RWPE1 (cell line): Measurements from ENCODE around the gene CYP27C1.
A peak's percentile ranks its signal among the peaks of the same experiment; 100 is the strongest.

Experiments
- CTCF ChIA-PET: fragments of 350-600 bp; sonication (Branson Sonifier 250); formaldehyde crosslinking; extraction: SDS; loops from one replicate; lab custom pipeline; 2021; lab: Yijun Ruan, JAX
- POLR2A ChIA-PET: fragments of 400-600 bp; formaldehyde crosslinking; extraction: SDS; loops from one replicate; lab custom pipeline; 2020; ENCODE audit warnings: antibody characterized with exemption; ENCODE audit not compliant: low non-redundant PET; lab: Yijun Ruan, JAX
- DNase-seq: peaks from one replicate; pipeline ENCODE4 v3.0.0; 2012; ENCODE audit warnings: low spot score
- H3K27ac ChIP-seq: fragments of 450-650 bp; 2 replicates; pipeline ENCODE4 v1.5.1; 2017
- TF ChIP-seq, protein P1 (sequence below): fragments of 450-650 bp; conservative IDR thresholded peaks from 2 replicates; pipeline ENCODE4 v1.5.1; 2017; ENCODE audit warnings: low read depth, mild to moderate bottlenecking

The CYP27C1 gene

DNA sequence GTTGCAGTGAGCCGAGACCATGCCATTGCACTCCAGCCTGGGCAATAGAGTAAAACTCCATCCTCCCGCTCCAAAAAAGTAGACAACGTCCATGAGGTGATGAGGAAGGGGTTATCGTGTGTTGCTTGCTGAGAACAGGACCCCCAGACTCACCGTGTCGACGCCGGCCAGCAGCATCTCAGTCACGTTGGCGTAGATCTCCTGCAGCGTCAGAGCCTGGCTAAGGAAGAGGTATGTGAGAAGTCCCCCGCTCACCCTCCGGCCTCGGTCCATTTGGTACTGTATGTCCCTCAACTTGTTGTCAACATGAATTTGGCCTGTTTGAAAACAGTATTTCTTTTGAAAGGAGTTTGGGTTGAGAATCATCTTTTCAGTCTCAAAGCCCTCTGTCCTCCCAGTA lies 20.9 kb downstream of the CYP27C1 start:
- CTCF ChIA-PET, result interaction anchor here (0.8 kb wide), 1 partner anchor 18 kb away, joined by 3 read pairs; no protein-coding TSS in a partner anchor
- no peak for DNase-seq
- no peak overlapping the region for H3K27ac ChIP-seq
- POLR2A ChIA-PET, result no interaction called here
- TF ChIP-seq, protein P1, sequence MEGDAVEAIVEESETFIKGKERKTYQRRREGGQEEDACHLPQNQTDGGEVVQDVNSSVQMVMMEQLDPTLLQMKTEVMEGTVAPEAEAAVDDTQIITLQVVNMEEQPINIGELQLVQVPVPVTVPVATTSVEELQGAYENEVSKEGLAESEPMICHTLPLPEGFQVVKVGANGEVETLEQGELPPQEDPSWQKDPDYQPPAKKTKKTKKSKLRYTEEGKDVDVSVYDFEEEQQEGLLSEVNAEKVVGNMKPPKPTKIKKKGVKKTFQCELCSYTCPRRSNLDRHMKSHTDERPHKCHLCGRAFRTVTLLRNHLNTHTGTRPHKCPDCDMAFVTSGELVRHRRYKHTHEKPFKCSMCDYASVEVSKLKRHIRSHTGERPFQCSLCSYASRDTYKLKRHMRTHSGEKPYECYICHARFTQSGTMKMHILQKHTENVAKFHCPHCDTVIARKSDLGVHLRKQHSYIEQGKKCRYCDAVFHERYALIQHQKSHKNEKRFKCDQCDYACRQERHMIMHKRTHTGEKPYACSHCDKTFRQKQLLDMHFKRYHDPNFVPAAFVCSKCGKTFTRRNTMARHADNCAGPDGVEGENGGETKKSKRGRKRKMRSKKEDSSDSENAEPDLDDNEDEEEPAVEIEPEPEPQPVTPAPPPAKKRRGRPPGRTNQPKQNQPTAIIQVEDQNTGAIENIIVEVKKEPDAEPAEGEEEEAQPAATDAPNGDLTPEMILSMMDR, result no peak

DNA sequence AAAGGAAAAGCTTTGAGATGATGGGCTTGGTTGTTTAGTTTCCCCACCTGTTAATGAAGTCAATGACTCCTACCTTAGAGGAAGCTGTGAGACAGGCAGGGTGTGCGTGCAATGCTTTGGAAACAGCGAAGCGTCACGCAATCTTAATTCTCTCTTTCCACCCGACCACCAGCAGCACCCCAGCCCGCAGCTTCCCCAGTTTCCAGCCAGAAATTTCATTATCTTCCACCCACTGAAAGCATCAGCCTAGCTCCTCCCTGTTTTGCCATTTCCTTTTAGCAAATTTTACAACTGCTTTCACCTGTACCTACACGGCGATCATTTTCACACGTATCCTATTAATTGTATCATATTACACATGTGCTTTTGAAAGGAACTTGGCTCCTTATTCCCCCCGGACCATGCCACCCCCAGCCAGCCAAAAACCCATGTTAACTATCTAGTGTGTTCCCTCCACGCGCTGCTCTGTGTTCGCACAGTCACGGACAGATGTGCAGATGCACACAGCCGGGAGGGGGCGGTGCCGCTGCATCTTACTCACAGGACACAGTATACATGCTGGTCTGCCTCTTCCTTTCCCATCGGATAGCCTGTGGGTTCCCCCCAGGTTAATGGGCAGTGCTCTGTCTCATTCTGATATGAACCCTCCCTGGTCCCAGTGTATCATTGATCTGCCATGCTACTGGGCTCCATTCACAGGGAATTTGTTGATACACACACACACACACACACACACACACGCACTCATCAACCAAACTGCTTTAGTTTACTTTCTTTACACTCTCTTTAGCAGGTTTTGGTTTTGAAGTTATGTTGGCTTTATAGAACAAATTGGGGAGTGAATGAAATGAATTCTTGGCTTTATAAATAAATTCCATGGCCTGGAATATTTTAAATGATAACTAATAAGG lies 22.4 kb downstream of the CYP27C1 start:
- no peak overlapping the region for H3K27ac ChIP-seq
- ChIA-PET POLR2A (no interaction called here), CTCF (interaction anchor here (0.6 to 1.5 kb wide), 20 partner anchors 10 to 493 kb away, joined by 3 to 8 read pairs (median 4); partner anchors contain the start of genes CYP27C1 and ERCC3)
- TF ChIP-seq, protein P1, result peak; percentile 87
- DNase-seq, result peak; percentile 73

DNA sequence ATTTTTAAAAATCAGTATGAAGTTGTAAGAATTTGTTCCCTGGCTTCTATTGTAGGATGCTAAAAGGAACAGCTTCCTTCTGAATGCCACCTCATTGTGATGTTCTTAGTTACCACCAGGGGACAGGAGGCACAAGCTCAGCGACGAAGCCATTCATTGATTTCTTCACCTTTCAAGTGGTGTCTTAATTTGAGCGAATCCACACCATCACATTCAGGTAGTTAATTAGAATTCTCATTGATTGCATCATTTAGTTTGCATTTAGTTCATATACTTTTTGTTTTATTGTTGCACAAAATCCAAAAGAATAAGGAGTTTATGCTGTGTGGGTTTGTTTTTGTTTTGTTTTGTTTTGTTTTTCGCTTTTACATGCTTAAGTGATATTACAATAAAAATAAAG lies 23.1 kb downstream of the CYP27C1 start:
- TF ChIP-seq, protein P1, result no peak
- POLR2A ChIA-PET, result no interaction called here

DNA sequence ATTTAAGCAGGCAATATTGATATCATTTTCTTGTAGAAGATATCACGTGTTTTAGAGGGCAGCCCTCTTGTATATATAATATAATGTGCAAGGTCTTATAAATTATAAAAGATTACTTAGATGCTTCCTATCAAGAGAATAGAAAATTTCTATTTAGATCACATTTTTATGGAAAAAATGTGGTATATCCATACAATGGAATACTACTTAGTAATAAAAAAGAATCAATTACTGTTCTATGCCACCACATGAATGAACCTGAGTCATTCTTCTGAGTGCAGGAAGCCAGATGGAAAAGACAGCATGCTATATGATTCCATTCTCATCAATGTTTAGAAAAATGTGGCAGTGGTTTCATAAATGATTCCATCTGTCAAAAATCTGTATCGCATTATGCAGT lies 23.6 kb downstream of the CYP27C1 start:
- CTCF ChIA-PET, result interaction anchor here (0.6 to 1.5 kb wide), 9 partner anchors 12 to 142 kb away, joined by 3 to 8 read pairs (median 5); partner anchors contain the start of gene ERCC3
- no peak for DNase-seq
- POLR2A ChIA-PET, result no interaction called here
- TF ChIP-seq, protein P1, result no peak
- no peak overlapping the region for H3K27ac ChIP-seq

More for the DNA sequence above, 23.1 kb downstream of the CYP27C1 start:
- no peak overlapping the region for H3K27ac ChIP-seq
- DNase-seq, result no peak
- CTCF ChIA-PET, result interaction anchor here (0.6 to 1.5 kb wide), 22 partner anchors 11 to 494 kb away, joined by 3 to 8 read pairs (median 4); partner anchors contain the start of genes CYP27C1 and ERCC3

DNA sequence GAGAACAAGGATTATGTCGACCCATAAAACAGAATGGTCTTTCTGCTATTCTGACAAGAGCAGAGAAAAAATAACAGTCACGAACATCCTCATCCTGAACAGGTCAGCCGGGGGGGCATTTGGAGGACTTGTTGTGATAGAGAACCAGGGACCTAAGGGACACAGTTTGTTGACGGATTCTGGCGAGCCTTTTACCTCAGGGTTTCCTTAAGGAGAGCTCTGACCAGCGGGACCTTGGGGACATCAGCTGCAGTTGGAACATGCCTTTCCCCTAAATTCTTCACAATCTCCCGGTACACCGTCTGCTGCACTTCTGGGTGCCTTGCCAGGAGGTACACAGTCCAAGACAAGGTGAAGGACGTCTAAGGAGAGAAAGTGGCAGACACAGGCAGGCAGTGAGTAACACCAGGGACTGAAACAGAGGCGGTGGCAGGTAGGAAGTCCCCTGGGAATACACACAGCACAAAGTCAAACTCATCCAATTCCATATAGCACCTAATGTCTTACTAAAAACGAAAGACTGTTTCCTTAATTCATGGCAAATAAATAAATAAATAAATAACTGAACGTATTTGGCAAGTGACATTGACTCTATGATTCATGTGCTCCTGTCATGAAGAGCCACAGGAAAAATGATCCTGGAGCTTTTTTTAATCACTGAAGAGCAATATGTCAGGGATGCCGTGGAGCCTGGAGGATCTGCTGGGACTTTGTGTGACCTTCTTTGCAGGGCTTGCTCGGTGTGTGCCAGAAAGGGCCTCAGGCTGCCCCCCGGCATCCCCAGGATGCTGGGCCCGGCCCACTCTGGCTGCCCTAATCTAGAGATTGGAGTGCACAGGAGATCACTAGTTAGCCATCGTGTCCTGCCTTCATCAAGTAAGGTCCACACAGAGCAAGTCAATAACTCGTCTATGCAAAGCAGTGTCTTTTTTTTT lies 24.7 kb downstream of the CYP27C1 start:
- no peak for DNase-seq
- H3K27ac ChIP-seq, result no peak overlapping the region
- TF ChIP-seq, protein P1, result no peak
- ChIA-PET CTCF (no interaction called here), POLR2A (no interaction called here)

DNA sequence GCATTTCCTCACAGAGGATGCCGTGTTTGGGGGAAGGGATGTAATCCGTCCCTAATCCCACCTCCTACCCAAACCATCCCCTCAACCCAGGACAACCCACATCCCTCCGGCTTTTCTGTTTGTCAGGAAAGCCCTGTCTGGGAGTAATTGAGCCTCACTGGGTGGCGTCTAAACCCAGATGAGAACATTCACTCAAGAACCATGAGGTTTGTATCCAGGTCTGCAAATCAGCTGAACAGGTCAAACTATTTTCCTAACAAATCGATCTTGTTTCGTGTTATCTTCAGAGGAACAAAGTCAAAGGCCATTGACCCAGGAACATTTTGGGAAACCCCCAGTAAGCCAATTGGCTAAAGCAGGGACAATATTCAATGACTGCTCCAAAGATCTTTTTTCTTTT lies 25.7 kb downstream of the CYP27C1 start:
- POLR2A ChIA-PET, result no interaction called here
- TF ChIP-seq, protein P1, result no peak
- H3K27ac ChIP-seq, result no peak overlapping the region
- DNase-seq, result no peak
- CTCF ChIA-PET, result no interaction called here
